GM12878 (cell line): ENCODE results near the gene JADE3. TPM values are rescaled to one million over a fixed set of nuclear protein-coding genes. Genes with fewer than 3 reads are reported as not detected.

Experiments used
- ATAC-seq: fragments of 200-7000 bp; cut with Tn5 transposase; 3 replicates; pipeline ENCODE4 v1.9.1; 2020; ENCODE audit warnings: mild to moderate bottlenecking, moderate library complexity
- BruUV-seq: library from RNA; stranded (reverse); fragments of 400-500 nt; replicated peaks from 2 replicates; lab custom pipeline; 2021; lab: Mats Ljungman, UMichigan
- CTCF ChIA-PET: fragments of 300-600 bp; sonication (Branson Sonifier 250); formaldehyde crosslinking; extraction: SDS; loops from one replicate; lab custom pipeline; 2021; ENCODE audit warnings: inconsistent platforms; lab: Yijun Ruan, JAX
- POLR2A ChIA-PET: fragments of 350-600 bp; formaldehyde crosslinking; extraction: SDS; loops from one replicate; lab custom pipeline; 2021; ENCODE audit warnings: inconsistent platforms; lab: Charles Lee
- RAD21 ChIA-PET: fragments of 300-600 bp; sonication (Branson Sonifier 250); formaldehyde crosslinking; loops from one replicate; lab custom pipeline; 2023; ENCODE audit warnings: antibody characterized with exemption; ENCODE audit not compliant: unreplicated experiment; lab: Charles Lee
- SMC1A ChIA-PET: fragments of 300-600 bp; sonication (Branson Sonifier 250); formaldehyde crosslinking; loops from one replicate; lab custom pipeline; 2023; ENCODE audit not compliant: unreplicated experiment, uncharacterized antibody; lab: Charles Lee
- DNase-seq: peaks from one replicate; pipeline ENCODE4 v3.0.0-alpha.2; 2011; ENCODE audit warnings: low read depth, low spot score
- FAIRE-seq: peaks from 3 replicates; lab custom pipeline; 2011; peaks lifted over from hg19 to GRCh38; lab: Jason Lieb, UNC
- H2AFZ ChIP-seq: 2 replicates; pipeline ENCODE4 v1.6.0; 2011; ENCODE audit warnings: low read depth, low read length, control low read depth; ENCODE audit not compliant: control insufficient read depth
- H3K27ac ChIP-seq: 2 replicates; pipeline ENCODE4 v1.5.1; 2011; ENCODE audit warnings: control low read depth; ENCODE audit not compliant: control insufficient read depth, insufficient read depth
- H3K27me3 ChIP-seq, 2 experiments: replicated peaks in 1 of 2; 2 replicates each; pipeline versions ENCODE4 v1.6.0 to v1.6.1; 2011; ENCODE audit warnings: low read length in 1 of 2; ENCODE audit not compliant: control insufficient read depth in 2 of 2, insufficient read depth in 2 of 2
- H3K36me3 ChIP-seq, 2 experiments: 2 replicates each; pipeline ENCODE4 v1.5.1; 2011; ENCODE audit warnings: low read length in 1 of 2; ENCODE audit not compliant: control insufficient read depth in 2 of 2, insufficient read depth in 2 of 2
- H3K4me1 ChIP-seq: 2 replicates; pipeline ENCODE4 v1.6.1; 2011; ENCODE audit warnings: mild to moderate bottlenecking, low read length, moderate library complexity, mixed read lengths; ENCODE audit not compliant: control insufficient read depth, insufficient read depth
- H3K4me2 ChIP-seq: 2 replicates; pipeline ENCODE4 v1.6.0; 2011; ENCODE audit warnings: control low read depth; ENCODE audit not compliant: control insufficient read depth, insufficient read depth
- H3K4me3 ChIP-seq: fragments of 200-600 bp; sonication (generic); 2 replicates; pipeline ENCODE4 v1.5.1; 2016
- H3K79me2 ChIP-seq: 2 replicates; pipeline ENCODE4 v1.6.0; 2011; ENCODE audit warnings: low read length; ENCODE audit not compliant: control insufficient read depth, insufficient read depth
- H3K9ac ChIP-seq: 2 replicates; pipeline ENCODE4 v1.8.0; 2011; ENCODE audit warnings: low read length, control low read depth, mixed read lengths; ENCODE audit not compliant: control insufficient read depth, insufficient read depth
- H3K9me3 ChIP-seq: replicated peaks from 3 replicates; pipeline ENCODE4 v1.5.1; 2011; ENCODE audit warnings: mild to moderate bottlenecking, low read length; ENCODE audit not compliant: control insufficient read depth, insufficient read depth
- H4K20me1 ChIP-seq: 2 replicates; pipeline ENCODE4 v1.6.0; 2011; ENCODE audit not compliant: control insufficient read depth, insufficient read depth
- CBX3 ChIP-seq: fragments of 200-600 bp; sonication (generic); IDR thresholded peaks from 2 replicates; pipeline ENCODE4 v1.6.1; 2016; ENCODE audit warnings: low read depth, borderline replicate concordance
- EP300 ChIP-seq, 2 experiments: fragments of 150-350 bp in 1 of 2; IDR thresholded peaks; 2 replicates each; pipeline ENCODE4 v1.6.1; 2011 to 2012; ENCODE audit warnings: low read depth in 2 of 2, low read length in 2 of 2, borderline replicate concordance in 1 of 2, improper control_type of control experiment in 1 of 2, inconsistent platforms in 1 of 2; ENCODE audit not compliant: control insufficient read depth in 1 of 2
- ESRRA ChIP-seq: IDR thresholded peaks from 2 replicates; pipeline ENCODE4 v1.6.1; 2012; ENCODE audit warnings: mild to moderate bottlenecking, low read length, improper control_type of control experiment
- FOXK2 ChIP-seq: fragments of 450-650 bp; IDR thresholded peaks from 2 replicates; pipeline ENCODE4 v1.6.1; 2017; ENCODE audit warnings: mild to moderate bottlenecking, moderate library complexity
- GABPA ChIP-seq: IDR thresholded peaks from 2 replicates; pipeline ENCODE4 v1.6.1; 2014; ENCODE audit warnings: antibody characterized with exemption, low read depth, mild to moderate bottlenecking, inconsistent platforms
- HDAC6 ChIP-seq: fragments of 200-600 bp; sonication (generic); IDR thresholded peaks from one replicate; pipeline ENCODE4 v1.8.0; 2017; ENCODE audit warnings: antibody characterized with exemption; ENCODE audit not compliant: unreplicated experiment
- KAT2A ChIP-seq: conservative IDR thresholded peaks from 2 replicates; pipeline ENCODE4 v1.6.1; 2011; ENCODE audit warnings: low read depth, low read length; ENCODE audit not compliant: control insufficient read depth
- NBN ChIP-seq: fragments of 450-650 bp; IDR thresholded peaks from 2 replicates; pipeline ENCODE4 v1.6.1; 2016
- NFIC ChIP-seq: IDR thresholded peaks from 2 replicates; pipeline ENCODE4 v1.6.1; 2012; ENCODE audit warnings: low read depth, mild to moderate bottlenecking, inconsistent platforms, low read length, moderate library complexity
- RCOR1 ChIP-seq: conservative IDR thresholded peaks from 2 replicates; pipeline ENCODE4 v1.6.1; 2012; ENCODE audit warnings: low read depth, low read length, improper control_type of control experiment
- RFX5 ChIP-seq: IDR thresholded peaks from 2 replicates; pipeline ENCODE4 v1.6.1; 2011; ENCODE audit warnings: low read depth, low read length, improper control_type of control experiment
- SRF ChIP-seq, 2 experiments: IDR thresholded peaks; 2 replicates each; pipeline ENCODE4 v1.6.1; 2011; ENCODE audit warnings: low read depth in 2 of 2, low read length in 2 of 2, mild to moderate bottlenecking in 1 of 2, moderate library complexity in 1 of 2
- SUPT20H ChIP-seq: IDR thresholded peaks from 2 replicates; pipeline ENCODE4 v1.6.1; 2011; ENCODE audit warnings: low read depth, mild to moderate bottlenecking, low read length, moderate library complexity, borderline replicate concordance; ENCODE audit not compliant: control insufficient read depth
- TCF7 ChIP-seq: IDR thresholded peaks from 2 replicates; pipeline ENCODE4 v1.6.1; 2014; ENCODE audit warnings: antibody characterized with exemption, borderline replicate concordance
- ZNF24 ChIP-seq: fragments of 450-650 bp; IDR thresholded peaks from 2 replicates; pipeline ENCODE4 v1.6.1; 2017; ENCODE audit warnings: antibody characterized with exemption, mild to moderate bottlenecking
- WGBS: methylation state at CpG from one replicate; pipeline ENCODE4 v1.1.6; 2016; ENCODE audit warnings: low lambda C conversion rate; ENCODE audit not compliant: insufficient replicate concordance, insufficient coverage; ENCODE audit errors: missing lambda C conversion rate; 5-methylcytosine and 5-hydroxymethylcytosine counted together
- in situ Hi-C: fragments of 300-500 bp; cut with MboI; formaldehyde crosslinking; loops from 9 replicates; pipeline ENCODE4 v1.14.3; 2018; ENCODE audit warnings: mixed read lengths
- intact Hi-C: fragments of 100-400 bp; cut with micrococcal nuclease; formaldehyde crosslinking; loops from one replicate; pipeline ENCODE4 v1.14.2; 2022; ENCODE audit not compliant: unreplicated experiment
- polyA plus RNA-seq, 11 experiments: library from polyadenylated mRNA; depleted of rRNA in 4 of 11; unstranded in 6 of 11; stranded (reverse) in 5 of 11; fragments of >200 nt; fragmentation: Nextera tagmentation in 4 of 11; fragmentation: Illumina TruSeq in 1 of 11; extraction: Ambion mirVana in 4 of 11; extraction: Trizol in 1 of 11; gene quantifications; 1 replicate in 1 of 11; 2 replicates in 10 of 11; pipeline versions ENCODE4 v1.2.1 to v1.2.3, GENCODE V29; 2011 to 2016; ENCODE audit warnings: inconsistent platforms in 2 of 11, missing spikeins in 2 of 11, low read depth in 1 of 11
- total RNA-seq, 4 experiments: library from RNA; depleted of rRNA in 3 of 4; stranded (reverse); fragments of >200 nt in 3 of 4; fragmentation: Illumina TruSeq in 1 of 4; extraction: Trizol in 1 of 4; gene quantifications; 2 replicates each; pipeline versions ENCODE4 v1.2.1 to v1.2.3, GENCODE V29; 2013 to 2021
- TF ChIP-seq, protein P1 (sequence below), 3 experiments: IDR thresholded peaks in 2 of 3; conservative IDR thresholded peaks in 1 of 3; 2 replicates each; pipeline ENCODE4 v1.5.1; 2011; ENCODE audit warnings: low read depth in 3 of 3, low read length in 3 of 3, mild to moderate bottlenecking in 3 of 3, control low read depth in 2 of 3, moderate library complexity in 2 of 3, inconsistent platforms in 1 of 3, mixed read lengths in 1 of 3; ENCODE audit not compliant: control insufficient read depth in 2 of 3, insufficient read depth in 1 of 3; ENCODE audit errors: extremely low read depth in 1 of 3

The JADE3 gene
- total and polyA plus RNA-seq, 10 of the 15 experiments (the other 5 are each of a cell fraction or from before 2014, with no cell fraction given), result 0.06 to 13.0 (median 0.65) TPM

DNA sequence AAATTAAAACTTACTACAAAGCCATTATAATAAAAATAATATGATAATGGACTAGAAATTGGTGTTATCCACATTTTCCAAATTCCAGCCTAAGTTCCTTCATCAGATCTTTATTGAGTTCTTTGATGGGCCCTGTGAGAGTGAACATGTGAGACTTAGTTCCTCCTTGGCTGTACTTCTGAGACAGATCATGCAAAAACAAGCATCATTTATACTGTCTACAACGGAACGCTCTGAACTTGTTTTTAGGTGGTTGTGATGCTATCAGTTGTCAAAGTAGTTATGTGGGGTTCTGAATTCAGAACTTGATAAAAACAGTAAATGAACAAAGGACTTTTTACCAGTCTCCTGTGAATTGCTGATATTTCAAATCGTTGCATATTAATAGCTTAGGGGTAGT is 48.9 kb downstream of the JADE3 start:
- FAIRE-seq, result no peak
- CTCF ChIA-PET, result interaction anchor here (1.0 kb wide), 1 partner anchor 10 kb away, joined by 3 read pairs; no protein-coding TSS in a partner anchor

More for the DNA sequence above, 48.9 kb downstream of the JADE3 start:
- H3K4me1 ChIP-seq, result peaks cover 21% of the 10 kb centered on the region
- POLR2A ChIA-PET, result no interaction called here
- H3K36me3 ChIP-seq, result no peaks in the 10 kb centered on the region
- H4K20me1 ChIP-seq, result no peaks in the 10 kb centered on the region
- H3K79me2 ChIP-seq, result peaks cover 1% of the 10 kb centered on the region; the same call in 1 of the 2 replicates
- H3K9ac ChIP-seq, result no peak overlapping the region
- no peak overlapping the region for H2AFZ ChIP-seq
- intact Hi-C loops, result loop anchor here (10.0 kb wide), 1 partner anchor 406 kb away; no protein-coding TSS in a partner anchor
- no peaks in the 10 kb centered on the region; the same call in 2 of the 3 replicates for H3K9me3 ChIP-seq
- in situ Hi-C loops, result no loop called here
- SMC1A ChIA-PET, result interaction anchor here (1.0 to 3.6 kb wide), 5 partner anchors 7 to 28 kb away, joined by 3 to 23 read pairs (median 3); no protein-coding TSS in a partner anchor
- no TSS peak for BruUV-seq
- WGBS, result 0% methylated on average over 3 of the region's 3 CpGs
- no peak overlapping the region for H3K4me3 ChIP-seq
- no peaks in the 10 kb centered on the region; a peak in 1 of 4 replicates for H3K27me3 ChIP-seq
- H3K4me2 ChIP-seq, result no peak overlapping the region
- TF ChIP-seq EP300 (IDR thresholded peaks at IDR 0.05; ENCODE audit: borderline replicate concordance in 1 of 2, control insufficient read depth in 1 of 2, low read depth in 2 of 2, low read length in 2 of 2) (no peak), FOXK2 (no peak), SRF (IDR thresholded peaks at IDR 0.05; ENCODE audit: low read depth in 2 of 2, low read length in 2 of 2) (no peak), KAT2A (no peak), GABPA (no peak), NBN (no peak), HDAC6 (no peak), CBX3 (no peak), ZNF24 (no peak), ESRRA (no peak), RCOR1 (no peak), RFX5 (no peak), TCF7 (no peak), NFIC (no peak), SUPT20H (no peak)
- TF ChIP-seq, protein P1, sequence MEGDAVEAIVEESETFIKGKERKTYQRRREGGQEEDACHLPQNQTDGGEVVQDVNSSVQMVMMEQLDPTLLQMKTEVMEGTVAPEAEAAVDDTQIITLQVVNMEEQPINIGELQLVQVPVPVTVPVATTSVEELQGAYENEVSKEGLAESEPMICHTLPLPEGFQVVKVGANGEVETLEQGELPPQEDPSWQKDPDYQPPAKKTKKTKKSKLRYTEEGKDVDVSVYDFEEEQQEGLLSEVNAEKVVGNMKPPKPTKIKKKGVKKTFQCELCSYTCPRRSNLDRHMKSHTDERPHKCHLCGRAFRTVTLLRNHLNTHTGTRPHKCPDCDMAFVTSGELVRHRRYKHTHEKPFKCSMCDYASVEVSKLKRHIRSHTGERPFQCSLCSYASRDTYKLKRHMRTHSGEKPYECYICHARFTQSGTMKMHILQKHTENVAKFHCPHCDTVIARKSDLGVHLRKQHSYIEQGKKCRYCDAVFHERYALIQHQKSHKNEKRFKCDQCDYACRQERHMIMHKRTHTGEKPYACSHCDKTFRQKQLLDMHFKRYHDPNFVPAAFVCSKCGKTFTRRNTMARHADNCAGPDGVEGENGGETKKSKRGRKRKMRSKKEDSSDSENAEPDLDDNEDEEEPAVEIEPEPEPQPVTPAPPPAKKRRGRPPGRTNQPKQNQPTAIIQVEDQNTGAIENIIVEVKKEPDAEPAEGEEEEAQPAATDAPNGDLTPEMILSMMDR (IDR thresholded peaks at IDR 0.05 in 2 of 3, conservative IDR thresholded peaks at IDR 0.05 in 1 of 3; ENCODE audit: control insufficient read depth in 2 of 3, extremely low read depth in 1 of 3, insufficient read depth in 1 of 3, low read depth in 3 of 3, low read length in 3 of 3), result no peak
- TF ChIP-seq, all 136 proteins: peak for 0
- ATAC-seq (no peak), DNase-seq (no peak)
- no peak overlapping the region for H3K27ac ChIP-seq
- RAD21 ChIA-PET, result interaction anchor here (0.9 to 1.1 kb wide), 3 partner anchors 9 to 48 kb away, joined by 3 to 4 read pairs (median 4); no protein-coding TSS in a partner anchor
